Tibial artery (tissue), 4 donors: ENCODE measurements around the gene FNDC8.

ENCODE experiments used
- DNase-seq, 2 donors: peaks; one replicate each; pipeline ENCODE4 v3.0.0-alpha.2; 2019
- H3K27ac ChIP-seq, 2 donors: fragments of 200-600 bp; sonication (generic) in 1 of 2; 1 replicate in 1 of 2; 2 replicates in 1 of 2; pipeline ENCODE4 v1.5.1; 2018 to 2019; ENCODE audit warnings: mild to moderate bottlenecking in 1 of 2
- H3K27me3 ChIP-seq, 2 donors: fragments of 200-600 bp; sonication (generic) in 1 of 2; one replicate each; pipeline versions ENCODE4 v1.5.1 to v1.6.0; 2016 to 2019
- H3K36me3 ChIP-seq, 3 donors: fragments of 200-600 bp; sonication (generic) in 2 of 3; one replicate each; pipeline ENCODE4 v1.5.1; 2016 to 2019; ENCODE audit warnings: mild to moderate bottlenecking in 2 of 3
- H3K4me1 ChIP-seq, 4 donors: fragments of 200-600 bp; sonication (generic) in 2 of 4; 1 replicate in 3 of 4; 2 replicates in 1 of 4; pipeline ENCODE4 v1.5.1; 2016 to 2019
- H3K4me3 ChIP-seq, 2 donors: fragments of 200-600 bp; sonication (generic) in 1 of 2; 1 replicate in 1 of 2; 2 replicates in 1 of 2; pipeline ENCODE4 v1.5.1; 2018 to 2019; ENCODE audit warnings: mild to moderate bottlenecking in 2 of 2
- H3K9me3 ChIP-seq, 3 donors: fragments of 200-600 bp; sonication (generic) in 1 of 3; one replicate each; pipeline ENCODE4 v1.5.1; 2016 to 2019
- intact Hi-C: fragments of 100-400 bp; cut with DNase I; formaldehyde crosslinking; loops from one replicate; pipeline ENCODE4 v1.15.0; 2023; ENCODE audit warnings: low total_unique reads
- TF ChIP-seq, protein P1 (sequence below), 2 experiments: fragments of 200-600 bp in 1 of 2; fragments of 450-650 bp in 1 of 2; IDR thresholded peaks; one replicate each; pipeline ENCODE4 v1.5.1; 2017 to 2019; ENCODE audit warnings: antibody characterized with exemption in 2 of 2, mild to moderate bottlenecking in 1 of 2, moderate library complexity in 1 of 2

Gene FNDC8

GRCh38 chr17:35121315-35121714 is at the start of gene FNDC8:
Gene FNDC8, plus strand, starts transcription at chr17:35121615. Its CDS starts 79 bp downstream, at chr17:35121694.
- no peak for DNase-seq
- H3K36me3 ChIP-seq: no peaks in the 10 kb centered on the region
- H3K4me3 ChIP-seq: no peak within 1 kb of the TSS
- no peak within 1 kb of the TSS for H3K27ac ChIP-seq
- H3K9me3 ChIP-seq: no peaks in the 10 kb centered on the region
- intact Hi-C loops: loop anchor here (5.0 kb wide), 2 partner anchors 579 to 704 kb away; no protein-coding TSS in a partner anchor
- TF ChIP-seq, protein P1, sequence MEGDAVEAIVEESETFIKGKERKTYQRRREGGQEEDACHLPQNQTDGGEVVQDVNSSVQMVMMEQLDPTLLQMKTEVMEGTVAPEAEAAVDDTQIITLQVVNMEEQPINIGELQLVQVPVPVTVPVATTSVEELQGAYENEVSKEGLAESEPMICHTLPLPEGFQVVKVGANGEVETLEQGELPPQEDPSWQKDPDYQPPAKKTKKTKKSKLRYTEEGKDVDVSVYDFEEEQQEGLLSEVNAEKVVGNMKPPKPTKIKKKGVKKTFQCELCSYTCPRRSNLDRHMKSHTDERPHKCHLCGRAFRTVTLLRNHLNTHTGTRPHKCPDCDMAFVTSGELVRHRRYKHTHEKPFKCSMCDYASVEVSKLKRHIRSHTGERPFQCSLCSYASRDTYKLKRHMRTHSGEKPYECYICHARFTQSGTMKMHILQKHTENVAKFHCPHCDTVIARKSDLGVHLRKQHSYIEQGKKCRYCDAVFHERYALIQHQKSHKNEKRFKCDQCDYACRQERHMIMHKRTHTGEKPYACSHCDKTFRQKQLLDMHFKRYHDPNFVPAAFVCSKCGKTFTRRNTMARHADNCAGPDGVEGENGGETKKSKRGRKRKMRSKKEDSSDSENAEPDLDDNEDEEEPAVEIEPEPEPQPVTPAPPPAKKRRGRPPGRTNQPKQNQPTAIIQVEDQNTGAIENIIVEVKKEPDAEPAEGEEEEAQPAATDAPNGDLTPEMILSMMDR (IDR thresholded peaks at IDR 0.05): no peak
- H3K27me3 ChIP-seq: no peaks in the 10 kb centered on the region
- peaks cover 3 to 20% (median 13%) of the 10 kb centered on the region in 4 donors for H3K4me1 ChIP-seq

DNA sequence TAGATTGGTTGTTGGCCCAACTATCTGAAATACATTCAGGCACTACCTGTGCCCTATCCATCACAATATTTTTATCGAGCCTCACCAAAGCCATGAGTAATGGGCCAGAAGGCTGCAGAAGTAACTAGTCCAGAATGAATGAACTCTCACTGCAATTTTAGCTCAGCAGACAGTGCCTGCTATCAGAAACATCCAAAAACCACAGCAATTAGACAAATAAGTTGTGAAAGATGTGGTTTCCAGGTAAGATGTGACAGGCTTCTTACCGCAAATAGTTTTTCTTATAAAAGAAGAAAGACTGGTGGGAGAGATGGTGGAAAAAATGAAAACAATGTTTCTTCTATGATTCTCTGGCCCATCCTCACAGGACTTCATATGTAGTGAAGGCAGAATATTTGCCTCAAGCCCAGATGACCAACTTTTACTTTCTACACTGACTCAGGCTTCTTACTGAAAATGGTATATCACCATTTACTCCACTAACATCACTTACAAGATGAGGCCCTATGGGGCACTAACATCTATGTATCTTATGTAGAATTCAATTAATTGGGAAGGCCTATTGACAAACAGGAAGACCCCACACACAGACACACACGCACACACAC is 48.1 kb upstream of the FNDC8 start:
- no peaks in the 10 kb centered on the region for H3K36me3 ChIP-seq
- no peak overlapping the region for H3K27ac ChIP-seq
- intact Hi-C loops: no loop called here
- no peak for DNase-seq
- no peaks in the 10 kb centered on the region for H3K9me3 ChIP-seq
- H3K4me1 ChIP-seq: peaks cover 0 to 4% (median 0%) of the 10 kb centered on the region in 4 donors
- TF ChIP-seq, protein P1 (IDR thresholded peaks at IDR 0.05): no peak
- no peaks in the 10 kb centered on the region for H3K27me3 ChIP-seq
- H3K4me3 ChIP-seq: no peak overlapping the region

GRCh38 chr17:35073991-35074627 is 47.3 kb upstream of the FNDC8 start:
- DNase-seq: no peak
- H3K4me3 ChIP-seq: no peak overlapping the region
- H3K36me3 ChIP-seq: no peaks in the 10 kb centered on the region
- intact Hi-C loops: no loop called here
- H3K27me3 ChIP-seq: no peaks in the 10 kb centered on the region
- no peak overlapping the region for H3K27ac ChIP-seq
- H3K4me1 ChIP-seq: peaks cover 0 to 4% (median 0%) of the 10 kb centered on the region in 4 donors
- no peaks in the 10 kb centered on the region for H3K9me3 ChIP-seq
- TF ChIP-seq, protein P1 (IDR thresholded peaks at IDR 0.05): no peak

GRCh38 chr17:35074711-35075707 is 46.4 kb upstream of the FNDC8 start:
- Histone ChIP-seq H3K4me3 (no peak overlapping the region), H3K27ac (no peak overlapping the region), H3K27me3 (no peaks in the 10 kb centered on the region), H3K4me1 (peaks cover 0 to 4% (median 0%) of the 10 kb centered on the region in 4 donors), H3K9me3 (no peaks in the 10 kb centered on the region), H3K36me3 (no peaks in the 10 kb centered on the region)
- DNase-seq: no peak
- TF ChIP-seq, protein P1 (IDR thresholded peaks at IDR 0.05): no peak
- intact Hi-C loops: no loop called here

- H3K27ac ChIP-seq: no peak overlapping the region
Measured at GRCh38 chr17:35076874-35077273, 44.5 kb upstream of the FNDC8 start.

More at GRCh38 chr17:35076874-35077273, 44.5 kb upstream of the FNDC8 start:
- H3K4me1 ChIP-seq: peaks cover 0 to 4% (median 0%) of the 10 kb centered on the region in 4 donors
- intact Hi-C loops: no loop called here
- no peak for DNase-seq
- H3K27me3 ChIP-seq: no peaks in the 10 kb centered on the region
- H3K36me3 ChIP-seq: no peaks in the 10 kb centered on the region
- no peak overlapping the region for H3K4me3 ChIP-seq
- TF ChIP-seq, protein P1 (IDR thresholded peaks at IDR 0.05): no peak
- no peaks in the 10 kb centered on the region for H3K9me3 ChIP-seq
